Osteoblast (primary cell): ENCODE measurements around the gene TUSC2. TPM values are rescaled to one million over a fixed set of nuclear protein-coding genes. Genes with fewer than 3 reads are reported as not detected.
A peak's percentile ranks its signal among the peaks of the same experiment; 100 is the strongest.

Experiments used
- DNase-seq: peaks from one replicate; pipeline ENCODE4 v3.0.0; 2011; ENCODE audit warnings: low spot score, mixed read lengths; ENCODE audit not compliant: insufficient read length; ENCODE audit errors: missing footprints
- H2AFZ ChIP-seq: 2 replicates; pipeline ENCODE4 v1.6.0; 2011; ENCODE audit warnings: mild to moderate bottlenecking, low read length
- H3K27ac ChIP-seq: 2 replicates; pipeline ENCODE4 v1.5.1; 2011; ENCODE audit warnings: mild to moderate bottlenecking, low read depth, low read length, moderate library complexity
- H3K27me3 ChIP-seq: 2 replicates; pipeline ENCODE4 v1.6.0; 2012; ENCODE audit warnings: mild to moderate bottlenecking, control low read depth, inconsistent platforms, low read length, moderate library complexity; ENCODE audit not compliant: insufficient read depth
- H3K36me3 ChIP-seq: 2 replicates; pipeline ENCODE4 v1.5.1; 2011; ENCODE audit warnings: mild to moderate bottlenecking, low read length, control low read depth, moderate library complexity; ENCODE audit not compliant: insufficient read depth
- H3K4me1 ChIP-seq: 2 replicates; pipeline ENCODE4 v1.5.1; 2011; ENCODE audit warnings: mild to moderate bottlenecking, low read length, control low read depth, moderate library complexity; ENCODE audit not compliant: insufficient read depth
- H3K4me2 ChIP-seq: 2 replicates; pipeline ENCODE4 v1.6.0; 2011; ENCODE audit warnings: mild to moderate bottlenecking, low read length; ENCODE audit not compliant: insufficient read depth
- H3K4me3 ChIP-seq: fragments of 200-600 bp; sonication (generic); 3 replicates; pipeline ENCODE4 v1.5.1; 2012; ENCODE audit warnings: mild to moderate bottlenecking, low read length, inconsistent platforms; ENCODE audit not compliant: insufficient read depth
- H3K79me2 ChIP-seq: 2 replicates; pipeline ENCODE4 v1.6.0; 2012; ENCODE audit warnings: mild to moderate bottlenecking, low read length, control low read depth, inconsistent platforms; ENCODE audit not compliant: insufficient read depth
- H3K9me3 ChIP-seq: 2 replicates; pipeline ENCODE4 v1.5.1; 2011; ENCODE audit warnings: low read depth, low read length, control low read depth
- H4K20me1 ChIP-seq: 2 replicates; pipeline ENCODE4 v1.6.0; 2012; ENCODE audit warnings: mild to moderate bottlenecking, low read length, control low read depth; ENCODE audit not compliant: insufficient read depth
- total RNA-seq: library from RNA; depleted of rRNA; stranded (reverse); fragments of >200 nt; gene quantifications from 2 replicates; pipeline ENCODE4 v1.2.3, GENCODE V29; 2012
- TF ChIP-seq, protein P1 (sequence below): IDR thresholded peaks from 2 replicates; pipeline ENCODE4 v1.5.1; 2011; ENCODE audit warnings: mild to moderate bottlenecking, low read depth, low read length, moderate library complexity; ENCODE audit errors: extremely low read depth

The TUSC2 gene
- total RNA-seq, 1 donor: 16.6 TPM

DNA sequence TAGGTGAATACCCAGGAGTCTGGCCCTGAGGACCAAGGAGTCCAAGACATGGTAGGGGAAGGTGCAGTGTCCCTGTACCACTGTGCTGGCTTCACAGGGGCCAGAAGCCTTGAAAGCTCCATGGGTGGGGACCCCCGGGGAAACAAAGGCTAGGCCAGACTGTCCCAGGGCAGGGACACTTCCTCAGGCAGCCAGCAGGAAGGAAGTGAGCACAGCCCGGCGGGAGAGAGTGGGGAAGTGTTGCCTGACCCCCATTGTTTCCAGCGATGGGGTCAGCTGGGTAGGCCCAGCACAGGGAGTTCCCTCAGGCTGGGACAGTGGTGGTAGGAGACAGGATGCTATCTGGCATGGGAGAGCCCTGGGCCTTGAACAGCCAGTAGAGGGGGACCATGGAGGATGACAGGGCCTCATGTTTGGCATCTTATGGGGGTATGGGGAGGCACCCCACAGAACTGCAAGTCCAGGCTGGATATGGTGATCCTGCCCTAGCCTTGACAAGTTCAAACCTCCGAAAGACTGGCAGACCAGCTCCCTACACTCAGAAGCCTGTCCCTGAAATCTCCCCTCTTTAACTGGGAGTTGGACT lies 4.3 kb downstream of the TUSC2 start:
- Histone ChIP-seq H3K79me2 (peaks cover 42% of the 10 kb centered on the region), H3K4me2 (no peak overlapping the region), H3K27me3 (no peaks in the 10 kb centered on the region), H4K20me1 (peaks cover 25% of the 10 kb centered on the region), H2AFZ (no peak overlapping the region), H3K4me1 (peaks cover 26% of the 10 kb centered on the region), H3K9me3 (no peaks in the 10 kb centered on the region), H3K27ac (no peak overlapping the region), H3K4me3 (no peak overlapping the region), H3K36me3 (peaks cover 23% of the 10 kb centered on the region)
- TF ChIP-seq, protein P1, sequence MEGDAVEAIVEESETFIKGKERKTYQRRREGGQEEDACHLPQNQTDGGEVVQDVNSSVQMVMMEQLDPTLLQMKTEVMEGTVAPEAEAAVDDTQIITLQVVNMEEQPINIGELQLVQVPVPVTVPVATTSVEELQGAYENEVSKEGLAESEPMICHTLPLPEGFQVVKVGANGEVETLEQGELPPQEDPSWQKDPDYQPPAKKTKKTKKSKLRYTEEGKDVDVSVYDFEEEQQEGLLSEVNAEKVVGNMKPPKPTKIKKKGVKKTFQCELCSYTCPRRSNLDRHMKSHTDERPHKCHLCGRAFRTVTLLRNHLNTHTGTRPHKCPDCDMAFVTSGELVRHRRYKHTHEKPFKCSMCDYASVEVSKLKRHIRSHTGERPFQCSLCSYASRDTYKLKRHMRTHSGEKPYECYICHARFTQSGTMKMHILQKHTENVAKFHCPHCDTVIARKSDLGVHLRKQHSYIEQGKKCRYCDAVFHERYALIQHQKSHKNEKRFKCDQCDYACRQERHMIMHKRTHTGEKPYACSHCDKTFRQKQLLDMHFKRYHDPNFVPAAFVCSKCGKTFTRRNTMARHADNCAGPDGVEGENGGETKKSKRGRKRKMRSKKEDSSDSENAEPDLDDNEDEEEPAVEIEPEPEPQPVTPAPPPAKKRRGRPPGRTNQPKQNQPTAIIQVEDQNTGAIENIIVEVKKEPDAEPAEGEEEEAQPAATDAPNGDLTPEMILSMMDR: no peak
- no peak for DNase-seq

DNA sequence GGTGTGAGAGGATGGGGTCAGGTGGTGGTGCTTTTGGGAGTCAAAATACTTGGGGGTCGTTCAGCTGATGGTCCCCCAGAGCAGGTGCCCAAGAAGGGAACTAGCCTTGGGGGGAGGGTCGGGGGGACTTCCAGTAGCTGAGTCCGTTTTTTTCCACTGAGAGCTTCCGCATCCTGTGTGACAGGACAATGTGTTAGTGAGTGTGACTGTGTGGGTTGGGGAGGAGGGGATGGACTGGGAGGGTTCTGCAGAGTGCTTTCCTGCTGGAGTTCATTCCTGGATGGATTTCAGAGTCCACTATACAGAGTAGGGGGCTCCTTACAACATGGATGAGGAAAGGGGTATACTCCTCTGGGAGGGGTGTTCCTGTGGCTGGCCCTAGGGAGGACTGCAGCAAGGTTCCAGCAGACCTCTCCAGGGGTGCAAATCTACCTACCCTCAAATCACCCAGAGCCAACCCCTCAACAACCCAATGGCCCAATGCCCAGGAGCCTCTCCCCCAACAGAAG lies 4.9 kb downstream of the TUSC2 start:
- no peaks in the 10 kb centered on the region for H3K27me3 ChIP-seq
- no peak overlapping the region for H2AFZ ChIP-seq
- H4K20me1 ChIP-seq: peaks cover 31% of the 10 kb centered on the region
- H3K9me3 ChIP-seq: no peaks in the 10 kb centered on the region
- H3K79me2 ChIP-seq: peaks cover 48% of the 10 kb centered on the region
- H3K36me3 ChIP-seq: peaks cover 29% of the 10 kb centered on the region
- H3K4me1 ChIP-seq: peaks cover 21% of the 10 kb centered on the region
- H3K4me3 ChIP-seq: no peak overlapping the region
- H3K27ac ChIP-seq: no peak overlapping the region
- DNase-seq: no peak
- H3K4me2 ChIP-seq: no peak overlapping the region
- TF ChIP-seq, protein P1: no peak

DNA sequence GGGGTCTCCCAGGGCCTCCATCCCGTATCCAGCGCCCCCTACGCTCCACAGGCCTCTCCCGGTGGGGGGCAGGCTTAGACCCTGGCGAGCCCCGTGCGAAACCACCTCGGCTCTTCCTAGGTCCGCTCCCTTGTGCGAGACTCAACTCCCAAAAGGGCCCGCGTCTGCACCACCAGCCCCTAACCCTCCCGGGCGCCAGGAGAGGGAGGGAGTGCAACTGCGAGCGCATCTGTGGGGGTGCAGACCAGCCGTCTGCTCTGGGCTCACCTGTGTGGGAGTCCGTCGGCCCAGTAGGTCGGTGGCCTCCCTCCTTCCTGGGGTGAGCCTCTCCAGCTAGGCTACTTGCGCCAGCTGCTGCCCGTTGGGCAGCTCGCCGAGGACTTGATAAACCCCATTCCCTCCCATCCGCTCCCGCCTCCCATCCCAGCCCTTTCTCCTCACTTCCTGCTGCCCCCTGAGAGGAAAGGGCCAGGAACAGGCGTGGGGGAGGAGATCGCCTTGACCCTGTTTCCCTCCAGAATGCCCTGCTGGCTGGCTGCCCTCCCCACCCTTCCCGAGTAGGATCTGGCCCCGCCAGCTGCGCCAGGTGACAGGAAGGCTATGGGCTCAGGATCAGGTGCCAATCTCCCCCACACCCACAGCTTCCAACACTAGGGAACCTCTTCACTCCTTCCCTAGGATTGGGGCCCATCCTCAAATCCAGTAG lies 5.5 kb downstream of the TUSC2 start, which contains the start of gene HYAL2:
Gene HYAL2, minus strand, starts transcription at position 360 of the 706 bp plus-strand sequence. CDS start 2,256 bp downstream, outside the sequence.
- H3K36me3 ChIP-seq: peaks cover 35% of the 10 kb centered on the region
- peaks cover 20% of the 10 kb centered on the region for H3K4me1 ChIP-seq
- no peaks in the 10 kb centered on the region for H3K27me3 ChIP-seq
- peak within 1 kb of the TSS; percentile 99 for H3K4me2 ChIP-seq
- H3K4me3 ChIP-seq: peak within 1 kb of the TSS; percentile 91
- H2AFZ ChIP-seq: peak within 1 kb of the TSS; percentile 99
- TF ChIP-seq, protein P1: no peak
- H3K9me3 ChIP-seq: no peaks in the 10 kb centered on the region
- peak; percentile 66 for DNase-seq
- H4K20me1 ChIP-seq: peaks cover 34% of the 10 kb centered on the region
- peaks cover 45% of the 10 kb centered on the region for H3K79me2 ChIP-seq
- H3K27ac ChIP-seq: peak within 1 kb of the TSS; percentile 99

DNA sequence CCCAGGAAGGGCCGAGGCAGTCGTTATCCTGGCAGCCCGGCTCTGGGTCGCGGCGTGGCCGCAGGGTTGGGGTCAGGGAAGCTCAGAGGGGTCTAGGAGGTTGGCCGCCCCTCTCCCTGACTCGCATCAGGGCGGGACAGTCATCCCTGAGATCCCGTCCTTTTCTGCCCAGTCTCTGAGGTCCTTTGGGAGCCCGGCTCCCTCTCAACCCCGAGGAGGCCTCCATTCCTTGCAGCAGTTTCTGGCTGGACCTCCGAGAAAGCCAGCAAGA lies 6.0 kb downstream of the TUSC2 start:
- no peak overlapping the region for H3K27ac ChIP-seq
- TF ChIP-seq, protein P1: no peak
- H3K4me3 ChIP-seq: peak overlapping the region; percentile 91
- H3K79me2 ChIP-seq: peaks cover 41% of the 10 kb centered on the region
- H3K27me3 ChIP-seq: no peaks in the 10 kb centered on the region
- H4K20me1 ChIP-seq: peaks cover 37% of the 10 kb centered on the region
- DNase-seq: peak; percentile 62
- peak overlapping the region; percentile 89 for H2AFZ ChIP-seq
- H3K4me2 ChIP-seq: peak overlapping the region; percentile 99
- peaks cover 38% of the 10 kb centered on the region for H3K36me3 ChIP-seq
- H3K9me3 ChIP-seq: no peaks in the 10 kb centered on the region
- peaks cover 15% of the 10 kb centered on the region for H3K4me1 ChIP-seq
